Activated B cell treated with CpG ODN at 0.5 μM for 24 hours (primary cell): ENCODE measurements around the gene SMIM12. TPM values are rescaled to one million over a fixed set of nuclear protein-coding genes. Genes with fewer than 3 reads are reported as not detected.

Source experiments
- ATAC-seq: fragments of 200-7000 bp; cut with Tn5 transposase; one replicate; pipeline ENCODE4 v1.10.0; 2021; ENCODE audit warnings: low read depth, mild to moderate bottlenecking, moderate library complexity
- CTCF ChIA-PET: fragments of 350-600 bp; sonication (Branson Sonifier 250); formaldehyde crosslinking; loops from one replicate; lab custom pipeline; 2021; ENCODE audit warnings: antibody characterized with exemption; lab: Charles Lee
- POLR2A ChIA-PET: fragments of 350-600 bp; sonication (Branson Sonifier 250); formaldehyde crosslinking; loops from one replicate; lab custom pipeline; 2021; ENCODE audit warnings: antibody characterized with exemption; lab: Charles Lee
- DNase-seq: peaks from one replicate; pipeline ENCODE4 v3.0.0; 2022
- H3K27ac Mint-ChIP-seq: one replicate; pipeline ENCODE4 v1.8.0; 2020; ENCODE audit warnings: mixed read lengths
- H3K27me3 Mint-ChIP-seq: one replicate; pipeline ENCODE4 v1.8.0; 2021; ENCODE audit warnings: mixed read lengths
- H3K36me3 Mint-ChIP-seq: one replicate; pipeline ENCODE4 v1.8.0; 2021; ENCODE audit warnings: low read depth, mixed read lengths
- H3K4me1 Mint-ChIP-seq: one replicate; pipeline ENCODE4 v1.8.0; 2021; ENCODE audit warnings: mixed read lengths
- H3K4me3 Mint-ChIP-seq: one replicate; pipeline ENCODE4 v1.8.0; 2020; ENCODE audit warnings: mild to moderate bottlenecking, mixed read lengths
- H3K9me3 Mint-ChIP-seq: one replicate; pipeline ENCODE4 v1.8.0; 2020; ENCODE audit warnings: mixed read lengths
- CTCF ChIP-seq: fragments of 200-600 bp; IDR thresholded peaks from one replicate; pipeline ENCODE4 v1.8.0; 2022; ENCODE audit warnings: antibody characterized with exemption, mild to moderate bottlenecking
- intact Hi-C: fragments of 100-400 bp; cut with micrococcal nuclease; formaldehyde crosslinking; loops from one replicate; pipeline ENCODE4 v1.15.1; 2024
- total RNA-seq: library from RNA; stranded (reverse); gene quantifications from 2 replicates; pipeline ENCODE4 v1.2.3, GENCODE V29; 2022

The SMIM12 gene
- 45.9 and 46.3 TPM in 2 replicates for total RNA-seq

GRCh38 chr1:34859446-34860200 is at the start of gene SMIM12:
Gene SMIM12, minus strand, starts transcription at chr1:34859749. Its CDS starts 3,772 bp downstream, at chr1:34855977.
- peak within 1 kb of the TSS; percentile 94 for H3K4me3 Mint-ChIP-seq
- POLR2A ChIA-PET: interaction anchor here (0.6 to 2.2 kb wide), 15 partner anchors 9 to 1865 kb away, joined by 3 to 19 read pairs (median 6); partner anchors contain the start of genes AGO3, SFPQ, TMEM35B and ZMYM1
- DNase-seq: peak; percentile 81

GRCh38 chr1:34908369-34908768 is 48.8 kb upstream of the SMIM12 start:
- no peaks in the 10 kb centered on the region for H3K4me1 Mint-ChIP-seq
- no peak for TF ChIP-seq CTCF
- ChIA-PET CTCF (no interaction called here), POLR2A (no interaction called here)
- no peaks in the 10 kb centered on the region for H3K36me3 Mint-ChIP-seq
- no peaks in the 10 kb centered on the region for H3K27me3 Mint-ChIP-seq
- no peak for ATAC-seq
- intact Hi-C loops: no loop called here
- H3K4me3 Mint-ChIP-seq: no peak overlapping the region
- no peak overlapping the region for H3K27ac Mint-ChIP-seq
- H3K9me3 Mint-ChIP-seq: no peaks in the 10 kb centered on the region
- DNase-seq: no peak

More at GRCh38 chr1:34859446-34860200, at the start of gene SMIM12:
- Mint-ChIP-seq H3K4me1 (peaks cover 34% of the 10 kb centered on the region), H3K36me3 (peaks cover 20% of the 10 kb centered on the region), H3K9me3 (no peaks in the 10 kb centered on the region), H3K27me3 (no peaks in the 10 kb centered on the region), H3K27ac (peak within 1 kb of the TSS; percentile 82)
- ATAC-seq: peak; percentile 98
- CTCF ChIA-PET: interaction anchor here (0.8 to 0.9 kb wide), 2 partner anchors 124 to 126 kb away, joined by 3 read pairs; partner anchors contain the start of gene TMEM35B
- intact Hi-C loops: loop anchor here (1.0 to 10.0 kb wide), 7 partner anchors 126 to 915 kb away; partner anchors contain the start of genes SFPQ, TMEM35B, ZMYM1 and ZMYM6
- TF ChIP-seq CTCF: no peak

GRCh38 chr1:34907487-34908090 is 48.0 kb upstream of the SMIM12 start:
- Mint-ChIP-seq H3K4me3 (no peak overlapping the region), H3K27ac (no peak overlapping the region), H3K4me1 (no peaks in the 10 kb centered on the region), H3K27me3 (no peaks in the 10 kb centered on the region), H3K36me3 (no peaks in the 10 kb centered on the region), H3K9me3 (no peaks in the 10 kb centered on the region)
- no peak for ATAC-seq
- POLR2A ChIA-PET: no interaction called here
- CTCF ChIA-PET: no interaction called here
- DNase-seq: no peak
- intact Hi-C loops: no loop called here
- TF ChIP-seq CTCF: no peak

- DNase-seq: no peak
- ATAC-seq: no peak
- H3K27ac Mint-ChIP-seq: no peak overlapping the region
- no peaks in the 10 kb centered on the region for H3K4me1 Mint-ChIP-seq
- no peaks in the 10 kb centered on the region for H3K9me3 Mint-ChIP-seq
- intact Hi-C loops: no loop called here
- peaks cover 4% of the 10 kb centered on the region for H3K27me3 Mint-ChIP-seq
- no peak overlapping the region for H3K4me3 Mint-ChIP-seq
- CTCF ChIA-PET: no interaction called here
- POLR2A ChIA-PET: no interaction called here
- TF ChIP-seq CTCF: no peak
- no peaks in the 10 kb centered on the region for H3K36me3 Mint-ChIP-seq
Observed at GRCh38 chr1:34906756-34907155, 47.2 kb upstream of the SMIM12 start.

- Mint-ChIP-seq H3K27me3 (peaks cover 7% of the 10 kb centered on the region), H3K36me3 (no peaks in the 10 kb centered on the region), H3K4me3 (no peak overlapping the region), H3K27ac (no peak overlapping the region), H3K4me1 (no peaks in the 10 kb centered on the region), H3K9me3 (no peaks in the 10 kb centered on the region)
- ATAC-seq (no peak), DNase-seq (no peak)
- no peak for TF ChIP-seq CTCF
- ChIA-PET CTCF (no interaction called here), POLR2A (no interaction called here)
- intact Hi-C loops: no loop called here
Observed at GRCh38 chr1:34906222-34906621, 46.7 kb upstream of the SMIM12 start.
